ENCODE results near the gene DEAF1.

GRCh38 chr11:641806-642370 lies 53.1 kb downstream of the DEAF1 start:
- TF ChIP-seq CTCF (conservative IDR thresholded peaks at IDR 0.05 in 1 of 2, IDR thresholded peaks at IDR 0.05 in 1 of 2; ENCODE audit: extremely low read depth in 1 of 2, insufficient read depth in 1 of 2, low read depth in 1 of 2, low read length in 2 of 2) (no peak), EZH2 (IDR thresholded peaks at IDR 0.05; ENCODE audit: borderline replicate concordance, low read length) (no peak)
